Loucy (cell line): Measurements from ENCODE around the gene SURF1.

ENCODE experiments used
- CTCF ChIP-seq: fragments of 200-600 bp; sonication (generic); conservative IDR thresholded peaks from 2 replicates; pipeline ENCODE4 v1.5.1; 2014; ENCODE audit warnings: mild to moderate bottlenecking, antibody characterized with exemption, low read length
- EZH2phosphoT487 ChIP-seq: fragments of 200-600 bp; IDR thresholded peaks from 2 replicates; pipeline ENCODE4 v1.6.1; 2018; ENCODE audit warnings: antibody characterized with exemption, mild to moderate bottlenecking, moderate library complexity, borderline replicate concordance

DNA sequence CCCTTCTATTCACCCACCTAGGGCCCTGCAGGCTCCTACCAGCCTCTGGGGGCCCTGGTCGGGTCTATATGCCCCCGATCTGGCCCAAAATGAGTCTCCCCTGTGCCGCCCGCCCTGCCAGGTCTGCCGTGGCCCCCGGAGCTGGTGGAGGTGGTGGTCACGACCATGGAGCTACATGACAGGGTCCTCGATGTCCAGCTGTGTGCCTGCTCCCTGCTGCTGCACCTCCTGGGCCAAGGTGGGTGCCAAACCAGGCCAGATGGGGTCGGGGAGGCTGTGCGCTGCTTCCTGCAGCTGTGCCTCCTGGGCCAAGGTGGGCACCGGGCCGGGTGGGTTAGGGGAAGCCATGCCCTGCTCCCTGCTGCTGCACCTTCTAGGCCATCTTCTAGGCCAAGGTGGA lies 44.0 kb upstream of the SURF1 start:
- no peak for TF ChIP-seq CTCF
- TF ChIP-seq EZH2phosphoT487 = no peak
